GM19023 (cell line): ENCODE measurements around the gene PRDM16.

Experiments
- ATAC-seq: cut with Tn5 transposase; IDR thresholded peaks from one replicate; pipeline ENCODE4 v1.9.1; 2021; ENCODE audit warnings: mild to moderate bottlenecking, moderate library complexity; ENCODE audit not compliant: unreplicated experiment

Gene PRDM16

DNA sequence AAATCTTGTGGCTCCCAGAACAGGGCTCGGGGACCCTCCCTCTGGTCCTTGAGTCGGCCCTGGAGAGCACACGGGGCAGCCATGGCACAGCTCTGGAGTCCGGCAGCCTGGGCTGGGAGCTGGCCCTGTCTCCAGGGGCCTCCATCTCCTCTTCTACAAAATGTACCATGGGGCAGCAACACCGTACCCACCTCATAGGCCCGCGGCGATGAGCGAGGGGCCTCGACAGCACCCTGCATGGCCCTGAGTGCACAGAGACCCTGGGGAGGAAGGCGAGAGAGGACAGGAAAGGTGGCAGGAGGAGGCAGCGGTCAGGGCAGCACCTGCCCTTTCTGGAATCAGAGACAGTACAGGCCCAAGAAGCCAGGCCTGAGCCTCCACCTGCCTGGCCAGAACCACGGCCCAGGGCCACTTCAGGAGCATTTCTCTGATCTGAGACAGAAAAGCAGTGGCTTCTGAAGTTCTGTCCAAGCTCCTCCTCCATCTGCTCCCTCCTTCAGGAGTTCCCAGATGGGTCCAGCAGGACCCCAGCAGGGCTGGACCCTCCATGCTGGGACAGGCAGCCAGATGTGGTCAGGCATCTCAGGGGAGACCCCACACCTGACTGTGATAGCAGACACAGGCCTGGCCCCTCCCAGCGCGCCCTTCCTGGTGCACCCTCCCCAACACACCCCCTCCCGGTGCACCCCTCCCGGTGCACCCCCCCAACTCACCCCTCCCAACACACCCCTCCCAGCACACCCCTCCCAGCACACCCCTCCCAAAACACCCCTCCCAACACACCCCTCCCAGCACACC lies 309.6 kb downstream of the PRDM16 start:
- ATAC-seq: no peak

DNA sequence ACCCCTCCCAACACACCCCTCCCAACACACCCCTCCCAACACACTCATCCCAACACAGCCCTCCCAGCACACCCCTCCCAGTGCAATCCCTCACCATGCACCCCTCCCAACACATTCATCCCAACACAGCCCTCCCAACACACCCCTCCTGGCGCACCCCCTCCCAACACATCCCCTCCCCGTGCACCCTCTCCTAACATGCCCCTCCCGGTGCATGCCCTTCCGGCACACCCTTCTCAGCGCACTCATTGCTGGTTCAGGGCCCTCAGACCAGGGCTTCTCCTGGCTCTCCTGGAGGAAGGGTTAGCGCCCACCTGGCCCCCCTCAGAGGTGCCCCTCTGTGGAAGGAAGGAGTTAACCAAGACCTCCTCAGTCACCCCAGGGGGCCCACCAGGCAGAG lies 310.9 kb downstream of the PRDM16 start:
- no peak for ATAC-seq

DNA sequence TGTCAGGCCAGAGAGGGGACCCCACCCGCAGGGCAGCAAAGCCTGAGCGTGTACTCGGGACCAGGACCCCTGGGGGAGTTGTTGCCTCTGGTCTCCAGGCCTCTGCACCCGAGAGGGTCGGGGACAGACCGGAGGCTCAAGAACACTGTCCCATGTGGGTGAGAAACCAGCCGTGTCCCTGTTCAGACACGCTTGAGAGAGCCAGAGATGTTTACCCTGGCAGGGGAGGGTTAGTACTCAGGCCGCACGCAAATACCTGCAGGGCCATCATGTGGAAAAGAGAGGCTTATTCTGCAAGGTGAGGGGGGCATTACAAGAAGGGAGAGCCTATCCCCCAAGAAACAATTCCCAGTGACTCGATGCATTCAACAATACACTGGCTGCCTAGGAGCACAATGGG lies 311.5 kb downstream of the PRDM16 start:
- ATAC-seq: no peak

DNA sequence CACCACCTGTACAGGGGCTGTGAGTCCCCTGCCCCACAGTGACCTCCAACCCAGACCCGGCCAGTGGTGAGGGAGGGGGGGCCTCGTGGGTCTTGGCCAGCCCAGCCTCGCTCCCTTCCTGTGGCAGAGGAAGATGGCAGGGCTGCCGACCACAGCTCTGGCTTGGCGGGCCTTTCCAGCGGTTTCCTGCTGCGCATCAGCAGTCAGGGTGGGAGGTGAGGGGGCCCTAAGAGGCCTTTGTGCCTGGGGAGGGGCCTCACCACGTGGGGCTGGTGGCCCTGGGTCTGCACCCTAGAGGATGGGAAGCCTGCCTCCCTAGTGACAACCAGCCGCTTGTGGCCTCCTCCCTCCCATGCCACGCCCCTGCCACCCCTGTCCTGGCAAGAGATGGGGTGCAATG lies 312.9 kb downstream of the PRDM16 start:
- ATAC-seq: no peak

DNA sequence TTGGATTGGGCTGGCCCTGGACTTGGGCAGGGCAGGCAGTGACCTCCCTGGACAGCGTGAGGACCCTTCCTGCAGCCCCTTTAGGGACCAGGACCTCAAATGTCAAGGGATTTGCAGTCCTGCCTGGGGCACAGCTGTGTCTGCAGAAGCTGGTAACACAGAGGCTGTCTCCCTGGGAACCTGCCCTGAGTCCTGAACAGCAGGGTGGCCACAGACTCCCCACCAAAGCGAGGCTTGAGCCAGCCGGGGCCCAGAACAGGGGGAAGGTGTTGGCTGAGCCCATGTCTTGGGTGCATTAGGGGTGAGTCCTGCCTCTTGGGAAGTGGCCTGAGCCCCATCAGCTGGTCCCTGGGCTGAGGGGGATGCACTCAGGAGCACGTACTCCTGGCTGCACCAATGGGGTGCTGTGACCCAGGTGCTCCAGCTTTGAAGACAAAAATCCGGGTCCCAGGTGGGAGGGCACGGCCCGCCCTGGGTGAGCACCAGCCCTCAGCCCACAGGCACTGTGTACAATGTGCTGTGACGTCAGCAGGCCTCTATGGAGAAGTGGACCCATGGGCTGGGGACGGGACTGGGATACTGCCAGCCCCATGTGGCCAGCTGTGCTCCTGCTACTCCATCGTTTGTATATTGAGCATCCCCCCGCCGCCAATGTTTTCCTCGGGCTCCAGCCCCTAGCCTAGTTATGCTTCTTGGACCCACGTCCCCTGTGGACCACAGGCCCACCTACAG lies 313.5 kb downstream of the PRDM16 start:
- ATAC-seq: no peak

DNA sequence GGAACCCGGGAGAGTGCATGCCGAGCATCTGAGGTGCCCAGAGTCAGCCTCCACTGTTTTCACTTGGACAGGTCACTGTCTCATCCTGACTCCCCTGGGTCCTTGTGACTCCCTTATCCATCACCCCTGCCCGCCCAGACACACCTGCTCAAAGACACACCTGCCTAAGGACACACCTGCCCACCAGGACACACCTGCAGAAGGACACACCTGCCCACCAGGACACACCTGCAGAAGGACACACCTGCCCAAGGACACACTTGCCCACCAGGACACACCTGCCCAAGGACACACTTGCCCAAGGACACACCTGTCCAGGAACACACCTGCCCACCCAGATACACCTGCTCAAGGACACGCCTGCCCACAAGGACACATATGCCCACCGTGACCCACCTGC lies 314.7 kb downstream of the PRDM16 start:
- no peak for ATAC-seq

DNA sequence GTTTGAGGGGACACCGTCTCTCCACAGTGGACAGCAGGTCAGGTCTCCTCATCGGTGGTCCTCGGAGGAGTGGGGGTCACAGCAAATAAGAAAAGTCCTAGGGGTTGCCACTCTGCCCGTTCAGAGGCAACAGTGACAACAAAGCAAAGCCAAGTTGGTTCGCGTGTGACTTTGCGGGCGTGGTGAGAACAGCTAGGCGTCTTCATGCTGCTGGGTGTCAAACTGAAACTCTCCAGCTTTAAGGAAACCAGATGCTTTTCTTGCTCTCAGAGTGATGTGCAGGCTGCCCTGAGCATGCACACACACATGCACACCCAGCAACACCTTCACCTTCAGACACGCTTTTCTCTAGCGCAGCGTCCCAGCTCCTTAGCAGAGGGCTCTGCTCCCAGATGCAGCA lies 315.4 kb downstream of the PRDM16 start:
- no peak for ATAC-seq

DNA sequence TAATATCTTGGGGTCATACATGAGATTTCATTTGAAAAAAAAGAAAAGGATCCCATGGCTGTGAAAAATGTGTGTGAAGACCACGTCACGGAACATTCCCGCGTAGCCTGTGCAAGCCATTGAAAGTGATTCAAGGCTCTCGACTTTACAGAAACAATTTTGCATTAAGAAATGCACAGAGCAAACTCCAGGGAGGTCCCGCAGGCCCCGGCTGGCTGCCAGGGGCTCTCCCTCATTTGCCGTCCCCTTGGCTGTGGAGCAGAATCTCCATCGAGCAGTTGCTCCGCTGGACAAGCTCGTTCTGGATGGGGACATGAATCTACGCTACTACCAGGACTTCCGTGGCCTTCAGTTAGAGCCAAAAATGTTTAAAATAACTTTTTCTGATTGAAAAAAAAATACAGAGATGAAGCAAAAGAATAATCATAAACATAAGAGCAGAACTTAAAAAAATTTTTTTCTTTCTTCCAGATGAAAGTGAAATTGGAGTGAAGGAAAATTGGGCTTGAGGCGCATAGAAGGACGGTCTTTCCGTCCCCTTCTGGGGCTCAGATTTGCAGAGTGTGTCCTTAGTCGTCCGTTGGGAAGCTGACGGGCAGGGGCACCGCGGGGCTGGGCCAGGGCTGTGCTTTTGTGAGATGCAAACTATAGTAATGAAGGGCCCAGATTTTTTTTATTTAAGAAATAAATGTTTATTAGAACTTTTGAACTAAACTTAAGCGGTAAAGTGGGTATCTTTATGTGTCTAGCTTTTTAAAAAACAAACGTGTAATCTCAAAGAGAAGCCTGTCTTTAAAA lies 317.4 kb downstream of the PRDM16 start:
- ATAC-seq: no peak

DNA sequence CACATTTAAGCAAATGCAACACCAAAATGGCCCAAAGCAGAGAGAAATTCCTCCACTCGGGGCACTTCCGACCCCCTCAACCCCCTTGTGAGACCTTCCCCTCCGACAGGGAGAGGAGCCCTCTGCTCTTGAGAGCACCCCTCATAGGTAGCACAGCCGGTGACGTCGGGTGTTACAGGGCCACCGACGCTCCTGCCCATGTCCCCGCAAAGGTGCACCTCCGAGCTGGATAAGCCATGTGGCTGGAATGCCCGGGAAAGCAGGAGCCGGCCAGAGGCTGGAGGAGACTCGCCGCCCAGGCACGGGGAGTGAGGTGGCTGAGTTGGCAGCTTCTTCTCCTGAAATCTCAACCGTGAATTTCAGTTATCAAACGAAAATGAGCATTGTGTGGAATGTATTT lies 318.4 kb downstream of the PRDM16 start:
- no peak for ATAC-seq

DNA sequence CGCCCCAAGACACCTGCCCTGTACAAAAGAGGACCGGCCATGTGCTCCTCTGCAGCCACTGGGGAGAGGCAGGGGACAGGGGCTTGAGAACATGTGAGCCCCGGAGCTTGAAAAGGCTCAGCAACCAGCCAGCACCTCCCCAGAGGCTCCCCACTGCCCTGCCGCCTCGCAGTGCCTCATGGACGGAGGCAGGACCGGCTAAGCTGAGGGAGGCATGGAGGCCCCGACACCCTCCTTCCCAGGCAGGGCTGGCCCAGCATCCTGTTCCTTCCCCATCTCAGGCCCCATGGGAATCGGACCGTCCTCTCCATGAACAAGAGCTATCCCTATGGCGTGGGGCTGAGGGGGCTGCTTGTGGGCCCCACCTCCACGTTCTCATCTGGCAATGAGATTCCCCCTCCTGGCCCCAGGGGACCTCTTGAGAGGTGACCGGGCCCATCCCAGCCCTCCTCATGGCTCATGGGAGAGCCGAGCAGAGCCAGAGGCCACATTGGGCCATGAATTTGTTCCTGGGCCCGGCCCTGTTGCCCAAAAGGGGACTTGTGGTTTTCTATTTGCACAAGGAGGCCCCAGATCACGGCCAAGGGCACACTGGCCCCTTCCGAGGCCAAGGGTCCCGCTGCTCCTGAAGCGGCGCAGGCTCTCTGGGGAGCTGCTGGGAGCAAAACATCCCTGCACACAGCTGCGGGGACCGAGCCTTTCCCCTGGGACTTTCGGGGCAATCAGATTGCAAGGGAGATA lies 320.3 kb downstream of the PRDM16 start:
- ATAC-seq: no peak

DNA sequence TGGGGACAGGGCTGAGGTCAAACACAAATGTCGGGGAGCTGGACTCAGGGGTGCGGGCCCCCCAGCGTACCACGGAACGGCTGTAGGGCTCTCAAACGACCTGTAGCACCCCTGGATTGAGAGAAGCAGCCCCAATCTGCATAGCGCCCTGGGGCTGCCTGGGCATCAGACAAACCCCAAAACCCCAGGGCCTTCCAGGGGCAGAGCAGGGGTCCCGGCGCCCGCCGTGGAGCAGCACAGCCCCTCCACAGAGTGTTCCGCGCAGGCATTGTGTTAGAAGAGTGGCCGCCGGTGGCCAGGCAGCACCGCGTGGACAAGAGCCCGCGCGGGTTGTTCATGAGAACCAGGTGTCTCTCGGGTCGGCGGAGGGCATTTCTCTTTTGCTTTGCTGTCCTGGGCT lies 321.3 kb downstream of the PRDM16 start:
- no peak for ATAC-seq

DNA sequence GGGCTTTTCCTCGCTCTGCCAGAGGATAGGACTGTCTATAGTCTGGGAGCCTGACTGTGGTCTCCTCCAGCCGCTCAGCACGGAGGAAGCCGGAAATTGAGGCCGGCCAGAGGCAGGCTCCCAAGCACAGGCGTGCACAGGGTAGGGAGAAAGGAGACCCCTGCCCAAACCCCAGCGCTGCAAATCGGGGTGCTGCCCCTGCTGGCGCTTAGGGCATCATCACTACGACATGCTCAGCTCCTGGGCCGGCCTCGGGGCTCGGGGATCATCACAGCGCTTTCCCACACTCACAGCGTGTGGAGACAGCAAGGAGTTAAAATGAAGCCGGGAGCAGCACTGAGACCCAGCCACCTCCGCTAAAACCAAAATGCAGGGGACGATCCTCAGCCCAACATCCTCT lies 322.7 kb downstream of the PRDM16 start:
- ATAC-seq: no peak

DNA sequence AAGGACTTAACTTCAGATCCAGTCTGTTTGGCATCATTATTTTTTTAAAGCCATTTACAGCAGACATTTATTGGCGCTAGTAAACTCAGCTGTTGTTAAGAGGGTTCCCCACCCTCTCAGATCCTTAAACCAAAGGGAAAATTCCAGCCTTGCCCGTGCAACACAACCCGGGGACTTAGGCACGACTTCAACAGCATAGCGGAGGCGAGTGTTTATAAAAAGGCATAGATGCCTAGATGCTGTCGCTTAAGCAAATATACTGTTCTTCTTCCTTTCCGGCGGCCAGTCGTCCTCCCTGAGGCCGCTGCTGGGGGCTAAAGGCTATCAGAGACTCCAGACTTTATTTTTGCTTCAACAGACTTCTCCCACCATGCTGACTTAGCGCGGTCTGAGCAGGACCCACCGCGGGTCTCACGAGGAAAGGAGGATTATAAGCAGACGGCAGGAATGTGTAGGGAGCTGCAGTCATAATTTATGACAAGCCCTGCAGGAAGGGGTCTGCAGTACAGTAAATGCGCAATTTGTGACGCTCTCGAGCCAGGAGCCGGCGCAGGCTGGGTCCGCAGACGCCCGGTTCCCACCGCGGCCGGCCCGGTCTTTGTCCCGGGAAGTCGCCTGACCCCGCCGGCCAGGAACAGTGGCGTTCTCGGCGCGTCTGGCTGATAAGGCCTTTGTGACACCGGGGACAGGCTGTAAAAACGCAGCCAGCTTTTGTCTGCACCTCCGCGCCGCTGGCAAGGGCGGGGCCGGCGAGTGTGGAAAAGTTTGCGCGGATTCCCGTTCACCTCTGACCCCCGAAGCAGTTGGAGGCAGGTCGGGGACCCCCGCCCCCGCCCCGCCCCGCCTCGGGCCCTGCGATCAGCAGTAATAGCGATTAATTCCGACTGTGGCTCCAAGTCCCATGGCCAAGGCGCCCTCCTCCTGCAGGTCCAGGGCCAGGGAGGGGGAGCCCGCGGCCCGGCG lies 324.3 kb downstream of the PRDM16 start:
- ATAC-seq: no peak

DNA sequence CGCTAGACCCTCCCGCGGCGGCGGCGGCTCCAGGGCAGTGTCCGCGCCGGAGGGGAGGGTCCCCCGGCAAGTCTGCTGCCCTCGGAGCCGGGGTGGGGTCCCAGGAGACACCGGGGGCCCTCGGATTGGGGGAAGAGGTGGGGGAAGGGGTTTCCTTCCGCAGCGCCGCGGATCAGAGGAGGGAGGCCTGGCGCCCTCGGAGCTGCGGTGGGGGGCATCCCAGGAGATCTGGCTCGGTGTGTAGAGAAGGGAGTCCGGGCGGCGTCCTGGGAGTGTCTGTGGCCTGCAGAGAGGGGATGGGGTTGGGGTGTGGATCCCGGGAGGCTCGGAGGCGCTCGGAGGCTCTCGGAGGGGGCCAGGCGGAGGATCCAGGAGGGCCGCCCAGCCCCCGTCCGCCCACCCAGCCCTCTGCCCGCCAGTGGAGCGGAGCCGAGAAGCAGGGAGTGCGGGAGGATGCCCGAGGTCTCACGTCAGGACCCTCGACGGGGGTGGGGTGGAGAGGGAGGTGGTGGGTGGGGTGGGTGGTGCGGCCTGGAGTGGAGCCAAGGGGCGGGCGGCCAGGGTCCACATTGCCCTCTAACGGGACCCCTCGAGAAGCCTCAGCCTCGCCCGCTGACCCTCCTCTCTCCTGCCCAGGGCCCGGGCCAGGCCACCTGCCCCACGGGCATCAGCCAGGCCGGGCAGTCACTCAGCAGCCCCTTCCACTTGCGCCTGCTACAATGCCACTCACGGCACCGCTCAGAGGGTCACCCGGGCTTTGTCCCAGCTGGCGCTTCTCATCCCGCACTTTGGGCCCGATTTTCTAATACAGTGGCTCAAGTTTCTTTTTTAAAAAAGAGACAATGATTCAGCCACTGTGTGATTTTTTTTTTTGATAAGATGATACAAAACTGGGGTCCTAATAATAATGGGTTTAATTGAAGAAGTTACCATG lies 325.3 kb downstream of the PRDM16 start:
- no peak for ATAC-seq

DNA sequence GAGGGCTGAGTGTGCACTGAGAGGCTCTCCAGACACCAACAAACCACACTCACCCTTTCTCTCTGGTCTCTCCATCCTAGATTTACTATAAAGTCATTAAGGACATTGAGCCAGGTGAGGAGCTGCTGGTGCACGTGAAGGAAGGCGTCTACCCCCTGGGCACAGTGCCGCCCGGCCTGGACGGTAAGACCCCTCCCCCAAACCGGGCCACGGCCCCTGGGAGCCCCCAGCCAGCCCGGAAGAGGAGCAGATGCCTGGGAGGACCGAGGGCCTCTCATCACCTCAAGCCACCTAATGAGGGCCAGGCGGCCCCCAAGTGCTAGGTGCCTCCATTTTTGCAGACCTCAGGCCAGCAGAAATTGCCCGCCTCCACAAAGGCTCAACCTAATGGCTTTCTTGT lies 327.4 kb downstream of the PRDM16 start:
- ATAC-seq: no peak

DNA sequence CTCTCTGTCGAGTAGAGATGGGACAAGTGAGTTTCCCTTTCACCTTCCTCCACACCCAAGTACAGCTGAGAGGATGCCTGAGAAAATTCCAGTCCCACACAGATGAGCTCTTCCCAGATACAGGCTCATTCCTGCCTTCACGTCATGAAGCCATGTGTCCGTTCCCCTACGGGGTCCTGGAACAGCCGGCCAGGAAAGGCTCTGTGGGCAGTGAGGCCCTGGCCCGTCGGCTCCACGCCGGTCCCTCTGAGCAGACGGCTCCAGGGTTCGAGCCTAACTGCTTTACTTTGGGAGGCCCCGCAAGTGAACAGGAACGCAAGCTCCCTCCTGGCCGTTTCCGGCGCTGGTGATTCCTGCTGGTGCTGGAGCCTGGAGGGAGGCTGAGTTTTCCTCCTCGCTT lies 328.3 kb downstream of the PRDM16 start:
- no peak for ATAC-seq

DNA sequence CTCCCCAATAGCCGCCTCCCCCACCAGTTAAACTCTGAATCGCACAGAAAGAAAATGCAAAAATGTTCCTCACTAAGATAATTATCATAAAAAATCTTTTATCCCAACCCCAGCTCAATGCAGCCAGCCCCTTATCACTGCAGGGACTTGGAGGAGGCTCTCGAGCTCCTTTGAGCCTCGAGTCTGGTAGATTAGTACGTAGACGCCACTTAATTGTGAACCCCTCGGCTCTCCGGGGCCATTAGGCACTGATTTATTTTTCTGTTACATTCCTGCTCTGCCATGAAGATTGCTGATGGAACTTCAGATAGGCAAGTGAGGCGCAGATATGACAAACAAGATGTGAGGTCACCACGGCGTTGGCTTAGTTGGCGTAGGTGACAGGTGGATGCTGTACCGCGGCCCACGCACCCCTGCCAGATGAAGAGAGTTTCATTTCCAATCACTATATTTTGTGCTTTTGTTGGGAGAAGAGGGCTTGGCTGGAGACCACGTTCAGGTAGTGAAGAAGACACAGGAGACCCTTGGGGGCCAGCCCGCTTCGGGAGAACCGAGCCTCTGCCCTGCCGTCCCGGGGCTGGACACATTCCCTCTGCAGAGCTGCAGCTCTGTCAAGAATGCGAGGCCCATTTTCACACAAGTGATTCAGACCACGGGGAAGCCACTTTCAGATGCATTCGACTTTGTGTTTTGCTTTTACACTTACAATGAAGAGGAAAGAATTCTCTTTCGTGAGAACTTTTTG lies 329.6 kb downstream of the PRDM16 start:
- ATAC-seq: no peak

DNA sequence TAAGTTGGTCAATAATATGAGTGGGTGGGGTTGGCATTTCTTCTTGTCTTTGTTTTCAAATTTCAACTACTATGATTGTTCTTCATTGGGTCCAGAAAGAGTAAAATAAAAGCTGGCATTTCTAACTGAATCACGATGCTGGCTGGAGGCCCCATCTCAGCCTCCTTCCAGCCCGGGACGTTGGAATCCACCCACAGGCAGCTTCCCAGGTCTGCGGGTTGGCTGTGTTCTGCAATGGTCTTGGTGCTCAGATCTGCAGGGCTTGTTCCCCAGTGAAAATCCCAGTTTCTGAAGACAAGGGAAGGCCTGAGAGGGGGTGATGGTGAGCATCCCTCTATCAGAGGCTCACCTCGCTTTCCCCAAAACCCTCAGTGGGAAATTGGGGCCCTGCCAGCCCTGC lies 330.7 kb downstream of the PRDM16 start:
- ATAC-seq: no peak
